ENCODE results near the gene PRR9.

Gene PRR9

GRCh38 chr1:153251562-153251961 lies 34.2 kb downstream of the PRR9 start:
- no peak for DNase-seq (ENCODE audit: low read depth)
- H3K4me3 ChIP-seq (ENCODE audit: low read depth, low read length) = no peak overlapping the region
- TF ChIP-seq CTCF (IDR thresholded peaks at IDR 0.05; ENCODE audit: control insufficient read depth, extremely low read depth, insufficient read depth) = no peak

GRCh38 chr1:153251988-153252387 lies 34.6 kb downstream of the PRR9 start:
- no peak overlapping the region for H3K4me3 ChIP-seq (ENCODE audit: low read depth, low read length)
- no peak for TF ChIP-seq CTCF (IDR thresholded peaks at IDR 0.05; ENCODE audit: control insufficient read depth, extremely low read depth, insufficient read depth)
- no peak for DNase-seq (ENCODE audit: low read depth)

GRCh38 chr1:153253076-153253475 lies 35.7 kb downstream of the PRR9 start:
- DNase-seq (ENCODE audit: low read depth) = no peak
- H3K4me3 ChIP-seq (ENCODE audit: low read depth, low read length) = no peak overlapping the region
- TF ChIP-seq CTCF (IDR thresholded peaks at IDR 0.05; ENCODE audit: control insufficient read depth, extremely low read depth, insufficient read depth) = no peak

- TF ChIP-seq CTCF (IDR thresholded peaks at IDR 0.05; ENCODE audit: control insufficient read depth, extremely low read depth, insufficient read depth) = no peak
- H3K4me3 ChIP-seq (ENCODE audit: low read depth, low read length) = no peak overlapping the region
- DNase-seq (ENCODE audit: low read depth) = no peak
These were observed 36.3 kb downstream of the PRR9 start for GRCh38 chr1:153253693-153254092.

GRCh38 chr1:153259387-153259786 lies 42.0 kb downstream of the PRR9 start, which contains the start of gene LORICRIN:
LORICRIN (plus strand) TSS chr1:153259687; CDS start chr1:153260950, 1,263 bp downstream.
- no peak within 1 kb of the TSS for H3K4me3 ChIP-seq (ENCODE audit: low read depth, low read length)

GRCh38 chr1:153260585-153261280 lies 43.3 kb downstream of the PRR9 start:
- H3K4me3 ChIP-seq (ENCODE audit: low read depth, low read length) = no peak overlapping the region
- no peak for TF ChIP-seq CTCF (IDR thresholded peaks at IDR 0.05; ENCODE audit: control insufficient read depth, extremely low read depth, insufficient read depth)
- no peak for DNase-seq (ENCODE audit: low read depth)

More at GRCh38 chr1:153259387-153259786, 42.0 kb downstream of the PRR9 start, which contains the start of gene LORICRIN:
- TF ChIP-seq CTCF (IDR thresholded peaks at IDR 0.05; ENCODE audit: control insufficient read depth, extremely low read depth, insufficient read depth) = no peak
- DNase-seq (ENCODE audit: low read depth) = no peak
